K562 (cell line): ENCODE measurements around the gene AFG1L. TPM values are rescaled to one million over a fixed set of nuclear protein-coding genes. Genes with fewer than 3 reads are reported as not detected.

Experiments used
- FOXM1 ChIP-seq, 2 experiments: fragments of 450-650 bp in 1 of 2; sonication (generic) in 1 of 2; formaldehyde crosslinking in 1 of 2; IDR thresholded peaks; 2 replicates each; pipeline versions ENCODE4 v1.6.1 to v1.9.0; 2017 to 2022; ENCODE audit warnings: low read depth in 2 of 2, mild to moderate bottlenecking in 2 of 2, missing genetic modification reagents in 1 of 2, moderate library complexity in 1 of 2
- KAT2B ChIP-seq: IDR thresholded peaks from one replicate; pipeline ENCODE4 v1.6.1; 2012; ENCODE audit warnings: low read depth, mild to moderate bottlenecking, control low read depth, inconsistent platforms, low read length, moderate library complexity
- MEIS2 ChIP-seq: fragments of 450-650 bp; IDR thresholded peaks from 2 replicates; pipeline ENCODE4 v1.6.1; 2014; ENCODE audit warnings: mild to moderate bottlenecking; ENCODE audit not compliant: partially characterized antibody
- MYBL2 ChIP-seq, 2 experiments: fragments of 450-650 bp in 1 of 2; sonication (generic) in 1 of 2; formaldehyde crosslinking in 1 of 2; IDR thresholded peaks; 2 replicates each; pipeline versions ENCODE4 v1.6.1 to v1.8.1; 2017 to 2022; ENCODE audit warnings: borderline replicate concordance in 1 of 2, inconsistent platforms in 1 of 2, low read depth in 1 of 2, mild to moderate bottlenecking in 1 of 2, missing genetic modification reagents in 1 of 2, moderate library complexity in 1 of 2
- PML ChIP-seq: IDR thresholded peaks from 2 replicates; pipeline ENCODE4 v1.6.1; 2012; ENCODE audit warnings: low read length, inconsistent platforms
- RNF2 ChIP-seq: sonication (generic); IDR thresholded peaks from 2 replicates; pipeline ENCODE4 v1.6.1; 2016
- SETDB1 ChIP-seq: IDR thresholded peaks from one replicate; pipeline ENCODE4 v1.6.1; 2012; ENCODE audit warnings: low read length, control low read depth, inconsistent platforms
- polyA plus RNA-seq, 8 experiments: library from polyadenylated mRNA; depleted of rRNA in 4 of 8; stranded (reverse) in 5 of 8; unstranded in 3 of 8; fragments of >200 nt; fragmentation: Nextera tagmentation in 2 of 8; fragmentation: Illumina TruSeq in 1 of 8; extraction: Ambion mirVana in 2 of 8; extraction: Trizol in 1 of 8; gene quantifications; 2 replicates each; pipeline versions ENCODE4 v1.2.1 to v1.2.3, GENCODE V29; 2011 to 2014; ENCODE audit warnings: inconsistent platforms in 1 of 8, missing spikeins in 1 of 8
- total RNA-seq, 7 experiments: library from RNA; depleted of rRNA in 6 of 7; stranded (reverse); fragments of >200 nt in 6 of 7; fragmentation: Illumina TruSeq in 2 of 7; extraction: Trizol in 2 of 7; gene quantifications; 2 replicates each; pipeline versions ENCODE4 v1.2.1 to v1.2.3, GENCODE V29; 2011 to 2021; ENCODE audit warnings: low replicate concordance in 1 of 7
- TF ChIP-seq, protein P1 (sequence below): fragments of 450-650 bp; IDR thresholded peaks from 2 replicates; pipeline ENCODE4 v1.6.1; 2018; ENCODE audit not compliant: partially characterized antibody
- TF ChIP-seq, protein P2 (sequence below): IDR thresholded peaks from 2 replicates; pipeline ENCODE4 v1.6.1; 2016; ENCODE audit warnings: missing genetic modification characterization, missing compliant biosample characterization
- TF ChIP-seq, protein P3 (sequence below): fragments of 450-650 bp; formaldehyde crosslinking; IDR thresholded peaks from 2 replicates; pipeline ENCODE4 v1.4.0; 2020; ENCODE audit warnings: mild to moderate bottlenecking
- TF ChIP-seq, protein P4 (sequence below): fragments of 450-650 bp; formaldehyde crosslinking; IDR thresholded peaks from 2 replicates; pipeline ENCODE4 v1.4.0; 2020; ENCODE audit warnings: mild to moderate bottlenecking, moderate library complexity
- TF ChIP-seq, protein P5 (sequence below): fragments of 250-450 bp; sonication (Bioruptor Pico); IDR thresholded peaks from 2 replicates; pipeline ENCODE4 v1.5.0; 2021
- TF ChIP-seq, protein P6 (sequence below): fragments of 450-650 bp; formaldehyde crosslinking; IDR thresholded peaks from 2 replicates; pipeline ENCODE4 v1.4.0; 2022; ENCODE audit warnings: missing genetic modification characterization

AFG1L gene
- total and polyA plus RNA-seq, 9 of the 15 experiments (the other 6 are each of a cell fraction or from before 2014, with no cell fraction given) = 2.2 to 15.5 (median 5.8) TPM

DNA sequence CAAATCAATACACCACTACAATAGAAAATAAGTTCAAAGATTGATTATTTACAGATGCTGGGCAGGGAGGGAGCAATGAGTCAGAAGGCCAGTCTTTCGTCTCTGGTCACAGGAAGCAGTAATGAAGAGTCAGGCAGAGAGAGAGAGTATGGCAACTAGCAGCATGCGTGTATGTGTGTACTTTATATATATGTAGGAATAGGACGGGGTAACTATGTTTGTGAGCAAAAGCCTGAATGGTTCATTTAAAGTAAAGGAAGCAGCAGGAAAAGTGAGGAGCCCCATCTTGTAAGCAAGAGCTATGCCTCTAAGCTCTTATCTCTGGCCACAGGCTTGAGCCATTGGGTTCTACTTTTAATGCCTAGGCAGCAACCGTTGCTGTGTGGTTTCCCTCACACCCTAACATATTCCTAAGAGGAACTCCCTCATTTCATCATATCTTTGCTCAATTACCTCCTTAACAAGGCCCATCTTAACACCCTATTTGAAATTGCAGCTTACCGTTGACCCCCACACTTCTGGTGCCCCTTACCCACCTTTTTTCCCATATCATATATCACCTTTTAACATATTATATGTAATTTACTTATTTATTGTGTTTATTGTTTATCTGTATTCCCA lies 66.6 kb downstream of the AFG1L start (continued):
- TF ChIP-seq, protein P1, sequence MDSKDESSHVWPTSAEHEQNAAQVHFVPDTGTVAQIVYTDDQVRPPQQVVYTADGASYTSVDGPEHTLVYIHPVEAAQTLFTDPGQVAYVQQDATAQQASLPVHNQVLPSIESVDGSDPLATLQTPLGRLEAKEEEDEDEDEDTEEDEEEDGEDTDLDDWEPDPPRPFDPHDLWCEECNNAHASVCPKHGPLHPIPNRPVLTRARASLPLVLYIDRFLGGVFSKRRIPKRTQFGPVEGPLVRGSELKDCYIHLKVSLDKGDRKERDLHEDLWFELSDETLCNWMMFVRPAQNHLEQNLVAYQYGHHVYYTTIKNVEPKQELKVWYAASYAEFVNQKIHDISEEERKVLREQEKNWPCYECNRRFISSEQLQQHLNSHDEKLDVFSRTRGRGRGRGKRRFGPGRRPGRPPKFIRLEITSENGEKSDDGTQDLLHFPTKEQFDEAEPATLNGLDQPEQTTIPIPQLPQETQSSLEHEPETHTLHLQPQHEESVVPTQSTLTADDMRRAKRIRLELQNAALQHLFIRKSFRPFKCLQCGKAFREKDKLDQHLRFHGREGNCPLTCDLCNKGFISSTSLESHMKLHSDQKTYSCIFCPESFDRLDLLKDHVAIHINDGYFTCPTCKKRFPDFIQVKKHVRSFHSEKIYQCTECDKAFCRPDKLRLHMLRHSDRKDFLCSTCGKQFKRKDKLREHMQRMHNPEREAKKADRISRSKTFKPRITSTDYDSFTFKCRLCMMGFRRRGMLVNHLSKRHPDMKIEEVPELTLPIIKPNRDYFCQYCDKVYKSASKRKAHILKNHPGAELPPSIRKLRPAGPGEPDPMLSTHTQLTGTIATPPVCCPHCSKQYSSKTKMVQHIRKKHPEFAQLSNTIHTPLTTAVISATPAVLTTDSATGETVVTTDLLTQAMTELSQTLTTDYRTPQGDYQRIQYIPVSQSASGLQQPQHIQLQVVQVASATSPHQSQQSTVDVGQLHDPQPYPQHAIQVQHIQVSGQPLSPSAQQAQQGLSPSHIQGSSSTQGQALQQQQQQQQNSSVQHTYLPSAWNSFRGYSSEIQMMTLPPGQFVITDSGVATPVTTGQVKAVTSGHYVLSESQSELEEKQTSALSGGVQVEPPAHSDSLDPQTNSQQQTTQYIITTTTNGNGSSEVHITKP = no peak
- TF ChIP-seq KAT2B = no peak
- TF ChIP-seq, protein P2, sequence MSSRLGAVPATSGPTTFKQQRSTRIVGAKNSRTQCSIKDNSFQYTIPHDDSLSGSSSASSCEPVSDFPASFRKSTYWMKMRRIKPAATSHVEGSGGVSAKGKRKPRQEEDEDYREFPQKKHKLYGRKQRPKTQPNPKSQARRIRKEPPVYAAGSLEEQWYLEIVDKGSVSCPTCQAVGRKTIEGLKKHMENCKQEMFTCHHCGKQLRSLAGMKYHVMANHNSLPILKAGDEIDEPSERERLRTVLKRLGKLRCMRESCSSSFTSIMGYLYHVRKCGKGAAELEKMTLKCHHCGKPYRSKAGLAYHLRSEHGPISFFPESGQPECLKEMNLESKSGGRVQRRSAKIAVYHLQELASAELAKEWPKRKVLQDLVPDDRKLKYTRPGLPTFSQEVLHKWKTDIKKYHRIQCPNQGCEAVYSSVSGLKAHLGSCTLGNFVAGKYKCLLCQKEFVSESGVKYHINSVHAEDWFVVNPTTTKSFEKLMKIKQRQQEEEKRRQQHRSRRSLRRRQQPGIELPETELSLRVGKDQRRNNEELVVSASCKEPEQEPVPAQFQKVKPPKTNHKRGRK (tag) = no peak
- TF ChIP-seq MYBL2 (IDR thresholded peaks at IDR 0.05; ENCODE audit: low read depth) = peak; percentile 75
- no peak for TF ChIP-seq MYBL2 (CRISPR knock-in tag; IDR thresholded peaks at IDR 0.05; ENCODE audit: borderline replicate concordance)
- no peak for TF ChIP-seq MEIS2
- no peak for TF ChIP-seq SETDB1
- TF ChIP-seq, protein P3, sequence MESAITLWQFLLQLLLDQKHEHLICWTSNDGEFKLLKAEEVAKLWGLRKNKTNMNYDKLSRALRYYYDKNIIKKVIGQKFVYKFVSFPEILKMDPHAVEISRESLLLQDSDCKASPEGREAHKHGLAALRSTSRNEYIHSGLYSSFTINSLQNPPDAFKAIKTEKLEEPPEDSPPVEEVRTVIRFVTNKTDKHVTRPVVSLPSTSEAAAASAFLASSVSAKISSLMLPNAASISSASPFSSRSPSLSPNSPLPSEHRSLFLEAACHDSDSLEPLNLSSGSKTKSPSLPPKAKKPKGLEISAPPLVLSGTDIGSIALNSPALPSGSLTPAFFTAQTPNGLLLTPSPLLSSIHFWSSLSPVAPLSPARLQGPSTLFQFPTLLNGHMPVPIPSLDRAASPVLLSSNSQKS (CRISPR knock-in tag) = no peak
- TF ChIP-seq RNF2 = peak; percentile 98
- TF ChIP-seq, protein P4, sequence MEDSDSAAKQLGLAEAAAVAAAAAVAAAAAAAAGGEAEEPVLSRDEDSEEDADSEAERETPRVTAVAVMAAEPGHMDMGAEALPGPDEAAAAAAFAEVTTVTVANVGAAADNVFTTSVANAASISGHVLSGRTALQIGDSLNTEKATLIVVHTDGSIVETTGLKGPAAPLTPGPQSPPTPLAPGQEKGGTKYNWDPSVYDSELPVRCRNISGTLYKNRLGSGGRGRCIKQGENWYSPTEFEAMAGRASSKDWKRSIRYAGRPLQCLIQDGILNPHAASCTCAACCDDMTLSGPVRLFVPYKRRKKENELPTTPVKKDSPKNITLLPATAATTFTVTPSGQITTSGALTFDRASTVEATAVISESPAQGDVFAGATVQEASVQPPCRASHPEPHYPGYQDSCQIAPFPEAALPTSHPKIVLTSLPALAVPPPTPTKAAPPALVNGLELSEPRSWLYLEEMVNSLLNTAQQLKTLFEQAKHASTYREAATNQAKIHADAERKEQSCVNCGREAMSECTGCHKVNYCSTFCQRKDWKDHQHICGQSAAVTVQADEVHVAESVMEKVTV (CRISPR knock-in tag) = no peak
- peak; percentile 65; the same call in 1 of the 2 replicates for TF ChIP-seq PML
- peak; percentile 79 for TF ChIP-seq FOXM1 (IDR thresholded peaks at IDR 0.05; ENCODE audit: low read depth)
- no peak for TF ChIP-seq FOXM1 (CRISPR knock-in tag; IDR thresholded peaks at IDR 0.05; ENCODE audit: low read depth)
- TF ChIP-seq, protein P5, sequence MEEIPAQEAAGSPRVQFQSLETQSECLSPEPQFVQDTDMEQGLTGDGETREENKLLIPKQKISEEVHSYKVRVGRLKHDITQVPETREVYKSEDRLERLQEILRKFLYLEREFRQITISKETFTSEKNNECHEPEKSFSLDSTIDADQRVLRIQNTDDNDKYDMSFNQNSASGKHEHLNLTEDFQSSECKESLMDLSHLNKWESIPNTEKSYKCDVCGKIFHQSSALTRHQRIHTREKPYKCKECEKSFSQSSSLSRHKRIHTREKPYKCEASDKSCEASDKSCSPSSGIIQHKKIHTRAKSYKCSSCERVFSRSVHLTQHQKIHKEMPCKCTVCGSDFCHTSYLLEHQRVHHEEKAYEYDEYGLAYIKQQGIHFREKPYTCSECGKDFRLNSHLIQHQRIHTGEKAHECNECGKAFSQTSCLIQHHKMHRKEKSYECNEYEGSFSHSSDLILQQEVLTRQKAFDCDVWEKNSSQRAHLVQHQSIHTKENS (CRISPR knock-in tag) = no peak
- TF ChIP-seq, protein P6, sequence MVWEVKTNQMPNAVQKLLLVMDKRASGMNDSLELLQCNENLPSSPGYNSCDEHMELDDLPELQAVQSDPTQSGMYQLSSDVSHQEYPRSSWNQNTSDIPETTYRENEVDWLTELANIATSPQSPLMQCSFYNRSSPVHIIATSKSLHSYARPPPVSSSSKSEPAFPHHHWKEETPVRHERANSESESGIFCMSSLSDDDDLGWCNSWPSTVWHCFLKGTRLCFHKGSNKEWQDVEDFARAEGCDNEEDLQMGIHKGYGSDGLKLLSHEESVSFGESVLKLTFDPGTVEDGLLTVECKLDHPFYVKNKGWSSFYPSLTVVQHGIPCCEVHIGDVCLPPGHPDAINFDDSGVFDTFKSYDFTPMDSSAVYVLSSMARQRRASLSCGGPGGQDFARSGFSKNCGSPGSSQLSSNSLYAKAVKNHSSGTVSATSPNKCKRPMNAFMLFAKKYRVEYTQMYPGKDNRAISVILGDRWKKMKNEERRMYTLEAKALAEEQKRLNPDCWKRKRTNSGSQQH (CRISPR knock-in tag) = no peak
